ENCODE measurements around the gene GPR84.
"Not testable (repeated sequence)": the region's sequence is repeated elsewhere in the genome, so short reads cannot be mapped to it uniquely, and the experiment has no call there.

GPR84 gene

DNA sequence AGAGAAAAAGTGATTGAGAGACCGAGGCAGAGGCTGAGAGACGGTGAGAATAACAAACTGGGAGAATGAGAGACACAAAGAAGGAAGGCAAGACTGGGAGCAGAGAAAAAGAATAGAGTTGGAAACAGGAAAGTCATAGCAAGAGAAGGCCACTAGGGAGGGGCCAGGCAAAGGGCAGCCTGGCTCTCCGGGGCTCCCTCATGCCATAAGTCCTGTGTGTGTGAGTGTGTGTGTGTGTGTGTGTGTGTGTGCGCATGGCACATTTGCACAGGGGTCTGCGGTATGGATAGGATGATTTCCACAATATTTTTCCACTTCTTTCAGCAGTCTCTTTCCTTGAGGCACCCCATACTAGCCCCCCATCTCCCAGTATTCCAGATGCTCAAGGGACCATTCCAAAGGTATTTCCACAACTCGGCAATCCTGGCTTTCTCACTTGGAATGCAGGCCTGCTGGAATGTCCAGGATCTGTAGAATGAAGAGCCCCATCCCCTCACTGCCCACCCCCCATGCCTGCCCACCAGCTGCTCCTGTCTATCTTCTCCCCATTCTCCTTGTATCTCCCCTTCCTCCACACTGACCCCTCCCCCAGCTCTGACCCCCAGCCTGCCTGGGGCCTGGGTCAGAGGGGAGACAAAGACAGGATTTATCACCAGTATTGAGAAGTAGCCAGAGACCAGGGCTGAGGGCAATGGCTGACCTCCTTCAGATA, 9.0 kb downstream of the GPR84 start:
- no peak for ATAC-seq
- no peaks in the 10 kb centered on the region for H3K9me3 Mint-ChIP-seq
- DNase-seq = no peak
- H3K4me1 Mint-ChIP-seq = peaks cover 24% of the 10 kb centered on the region
- no peaks in the 10 kb centered on the region for H3K27me3 Mint-ChIP-seq
- H3K4me3 Mint-ChIP-seq = no peak overlapping the region
- H3K27ac Mint-ChIP-seq = peak overlapping the region in 1 of 2 donors; percentile 51

DNA sequence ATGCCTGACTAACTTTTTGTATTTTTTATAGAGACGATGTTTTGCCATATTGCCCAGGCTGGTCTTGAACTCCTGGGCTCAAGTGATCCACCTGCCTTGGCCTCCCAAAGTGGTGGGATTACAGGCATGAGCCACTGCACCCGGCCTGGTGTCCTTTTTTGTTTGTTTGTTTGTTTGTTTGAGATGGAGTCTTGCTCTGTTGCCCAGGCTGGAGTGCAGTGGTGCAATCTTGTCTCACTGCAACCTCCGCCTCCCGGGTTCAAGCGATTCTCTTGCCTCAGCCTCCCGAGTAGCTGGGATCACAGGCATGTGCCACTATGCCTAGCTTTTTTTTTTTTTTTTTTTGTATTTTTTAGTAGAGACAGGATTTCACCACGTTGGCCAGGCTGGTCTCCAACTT, 10.0 kb downstream of the GPR84 start:
- not testable (repeated sequence) for H3K27ac Mint-ChIP-seq, H3K4me3 Mint-ChIP-seq, H3K9me3 Mint-ChIP-seq, DNase-seq, ATAC-seq, H3K27me3 Mint-ChIP-seq
- peaks cover 24% of the 10 kb centered on the region for H3K4me1 Mint-ChIP-seq

DNA sequence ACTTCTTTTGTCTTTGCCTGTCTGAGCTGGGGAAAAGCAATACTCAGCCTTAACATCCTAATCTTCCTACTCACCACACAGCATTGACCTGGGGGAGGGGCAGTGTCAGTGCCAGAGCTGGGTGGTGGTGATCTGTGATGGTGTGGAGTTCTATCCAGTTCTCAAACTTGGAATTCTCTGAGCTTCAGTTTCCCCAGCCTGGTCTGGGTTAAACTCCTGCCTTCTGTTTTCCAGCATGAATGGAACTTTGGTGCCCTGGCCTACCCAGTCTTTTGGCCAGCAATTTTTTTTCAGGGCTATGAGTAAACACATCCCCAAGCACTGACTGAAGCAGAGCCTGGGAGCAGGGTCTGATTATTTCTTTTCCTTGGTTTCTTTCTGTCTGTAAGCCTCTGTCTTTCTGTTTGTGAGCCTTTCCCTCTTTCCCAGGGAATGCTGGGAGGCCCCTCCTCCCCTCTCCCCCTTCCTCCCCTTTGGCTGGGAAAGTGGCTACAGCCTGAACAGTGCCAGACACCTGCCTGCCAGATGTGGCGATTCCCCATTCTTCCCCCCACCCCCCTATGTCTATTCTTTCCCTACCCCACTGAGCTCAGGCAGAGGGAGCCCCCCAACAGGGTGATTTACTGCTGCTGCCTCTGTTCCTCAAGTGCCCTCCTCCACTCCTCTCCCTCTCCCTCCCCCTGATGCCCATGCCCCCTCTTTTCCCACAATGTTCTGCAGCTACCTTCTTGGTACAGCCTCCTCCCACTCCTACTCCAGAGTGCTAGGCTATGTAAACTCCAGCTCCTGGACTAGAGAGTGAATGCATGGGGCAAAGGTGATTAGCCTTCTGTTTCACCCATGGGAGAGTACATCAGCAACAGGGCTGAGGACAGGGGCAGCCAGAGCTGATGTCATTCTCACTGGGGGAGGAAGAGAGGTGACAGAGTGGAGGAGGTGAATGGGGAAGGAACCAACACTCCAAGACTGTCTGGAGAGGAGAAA, 11.1 kb downstream of the GPR84 start:
- no peaks in the 10 kb centered on the region for H3K27me3 Mint-ChIP-seq
- H3K9me3 Mint-ChIP-seq = no peaks in the 10 kb centered on the region
- H3K4me1 Mint-ChIP-seq = peaks cover 24% of the 10 kb centered on the region
- peak overlapping the region in 1 of 2 donors; percentile 44 for H3K27ac Mint-ChIP-seq
- peak overlapping the region in 1 of 2 donors; percentile 78 for H3K4me3 Mint-ChIP-seq
- no peak for ATAC-seq
- no peak for DNase-seq

DNA sequence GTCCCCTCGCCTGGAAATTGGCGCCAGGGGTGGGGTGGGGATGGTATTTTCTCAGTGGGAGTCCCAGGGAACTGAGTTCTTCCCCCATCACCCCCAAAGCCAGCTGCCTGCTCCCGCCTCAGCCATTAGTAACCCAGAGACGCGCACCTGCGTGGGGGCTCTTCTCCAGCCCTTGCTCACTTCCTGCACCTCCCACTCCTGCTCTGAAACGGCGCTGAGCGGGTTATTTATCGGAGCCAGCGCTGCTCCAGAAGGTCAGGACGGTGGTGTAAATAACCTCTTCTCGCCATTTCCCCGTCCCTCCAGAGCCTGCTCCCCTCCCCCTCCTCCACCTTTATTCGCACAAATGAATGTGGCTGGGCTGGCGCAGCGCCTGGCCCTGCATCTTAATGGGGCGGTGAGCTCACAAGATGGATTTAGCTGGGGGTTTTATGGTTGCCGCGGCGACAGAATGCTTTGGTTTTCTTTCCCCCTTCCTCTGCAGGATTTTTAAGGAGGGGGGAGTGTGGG, 12.2 kb downstream of the GPR84 start:
- DNase-seq = no peak
- ATAC-seq = peak; percentile 73
- peaks cover 24% of the 10 kb centered on the region for H3K4me1 Mint-ChIP-seq
- no peaks in the 10 kb centered on the region for H3K27me3 Mint-ChIP-seq
- H3K4me3 Mint-ChIP-seq = peak overlapping the region; percentile 64 to 78
- peak overlapping the region; percentile 15 to 88 for H3K27ac Mint-ChIP-seq
- H3K9me3 Mint-ChIP-seq = no peaks in the 10 kb centered on the region

DNA sequence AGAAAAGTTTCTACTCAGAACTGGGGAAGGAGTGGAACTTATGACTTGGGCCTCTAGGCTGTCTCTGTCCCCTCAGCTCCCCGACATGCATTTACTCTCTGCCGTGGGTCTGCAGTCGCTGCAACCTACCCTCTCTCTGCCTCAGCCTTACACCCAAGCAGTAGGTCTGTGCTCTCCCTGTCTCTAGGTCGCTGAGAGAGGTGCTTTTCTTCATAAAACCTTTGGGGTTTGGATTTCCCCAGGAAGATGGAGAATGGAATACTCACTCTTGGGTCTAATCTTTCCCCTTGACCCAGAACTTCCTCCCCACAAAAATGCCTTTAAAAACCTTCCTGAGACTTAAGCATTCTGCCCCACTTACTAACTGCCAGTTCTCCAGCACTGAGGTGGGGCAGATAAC, 12.9 kb downstream of the GPR84 start:
- ATAC-seq = no peak
- no peak overlapping the region for H3K4me3 Mint-ChIP-seq
- DNase-seq = no peak
- H3K9me3 Mint-ChIP-seq = no peaks in the 10 kb centered on the region
- peaks cover 24% of the 10 kb centered on the region for H3K4me1 Mint-ChIP-seq
- no peaks in the 10 kb centered on the region for H3K27me3 Mint-ChIP-seq
- H3K27ac Mint-ChIP-seq = no peak overlapping the region

- H3K27me3 Mint-ChIP-seq = no peaks in the 10 kb centered on the region
Observed at GRCh38 chr12:54350743-54351142, 13.5 kb downstream of the GPR84 start.

GRCh38 chr12:54349679-54350078, 14.6 kb downstream of the GPR84 start:
- DNase-seq (no peak), ATAC-seq (no peak)
- no peak overlapping the region for H3K4me3 Mint-ChIP-seq
- H3K9me3 Mint-ChIP-seq = no peaks in the 10 kb centered on the region
- H3K27ac Mint-ChIP-seq = no peak overlapping the region
- no peaks in the 10 kb centered on the region for H3K27me3 Mint-ChIP-seq
- peaks cover 24% of the 10 kb centered on the region for H3K4me1 Mint-ChIP-seq

More at GRCh38 chr12:54350743-54351142, 13.5 kb downstream of the GPR84 start:
- H3K4me3 Mint-ChIP-seq = no peak overlapping the region
- H3K9me3 Mint-ChIP-seq = no peaks in the 10 kb centered on the region
- peaks cover 24% of the 10 kb centered on the region for H3K4me1 Mint-ChIP-seq
- no peak for ATAC-seq
- no peak for DNase-seq
- no peak overlapping the region for H3K27ac Mint-ChIP-seq

- H3K4me3 Mint-ChIP-seq = no peak overlapping the region
- H3K9me3 Mint-ChIP-seq = no peaks in the 10 kb centered on the region
- DNase-seq (no peak), ATAC-seq (no peak)
- peaks cover 24% of the 10 kb centered on the region for H3K4me1 Mint-ChIP-seq
- no peak overlapping the region for H3K27ac Mint-ChIP-seq
- H3K27me3 Mint-ChIP-seq = no peaks in the 10 kb centered on the region
Observed at GRCh38 chr12:54349036-54349435, 15.2 kb downstream of the GPR84 start.

- Mint-ChIP-seq H3K4me1 (no peaks in the 10 kb centered on the region), H3K27me3 (no peaks in the 10 kb centered on the region), H3K4me3 (no peak overlapping the region), H3K27ac (peak overlapping the region in 1 of 2 donors; percentile 81), H3K9me3 (no peaks in the 10 kb centered on the region)
- DNase-seq = no peak
- no peak for ATAC-seq
Observed at GRCh38 chr12:54341378-54342300, 22.6 kb downstream of the GPR84 start.

DNA sequence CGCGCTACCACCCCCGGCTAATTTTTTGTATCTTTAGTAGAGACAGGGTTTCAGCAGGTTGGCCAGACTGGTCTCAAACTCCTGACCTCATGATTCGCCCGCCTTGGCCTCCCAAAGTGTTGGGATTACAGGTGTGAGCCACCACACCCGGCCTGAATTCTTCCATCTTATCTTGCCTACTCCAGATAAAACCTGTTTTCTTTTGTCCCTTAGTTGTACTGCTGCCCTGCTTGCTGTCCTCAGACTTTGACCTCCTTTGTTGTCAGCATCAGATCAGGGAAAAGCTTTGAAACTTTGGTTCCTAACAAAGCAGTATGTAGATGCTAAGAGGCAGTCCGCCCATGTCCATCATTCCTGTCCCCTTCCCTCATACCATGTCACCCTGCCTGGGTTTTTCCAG, 23.4 kb downstream of the GPR84 start:
- H3K27ac Mint-ChIP-seq = peak overlapping the region in 1 of 2 donors; percentile 81
- peaks cover 4% of the 10 kb centered on the region for H3K4me1 Mint-ChIP-seq
- H3K9me3 Mint-ChIP-seq = no peaks in the 10 kb centered on the region
- H3K4me3 Mint-ChIP-seq = no peak overlapping the region
- ATAC-seq (no peak), DNase-seq (no peak)
- no peaks in the 10 kb centered on the region for H3K27me3 Mint-ChIP-seq

DNA sequence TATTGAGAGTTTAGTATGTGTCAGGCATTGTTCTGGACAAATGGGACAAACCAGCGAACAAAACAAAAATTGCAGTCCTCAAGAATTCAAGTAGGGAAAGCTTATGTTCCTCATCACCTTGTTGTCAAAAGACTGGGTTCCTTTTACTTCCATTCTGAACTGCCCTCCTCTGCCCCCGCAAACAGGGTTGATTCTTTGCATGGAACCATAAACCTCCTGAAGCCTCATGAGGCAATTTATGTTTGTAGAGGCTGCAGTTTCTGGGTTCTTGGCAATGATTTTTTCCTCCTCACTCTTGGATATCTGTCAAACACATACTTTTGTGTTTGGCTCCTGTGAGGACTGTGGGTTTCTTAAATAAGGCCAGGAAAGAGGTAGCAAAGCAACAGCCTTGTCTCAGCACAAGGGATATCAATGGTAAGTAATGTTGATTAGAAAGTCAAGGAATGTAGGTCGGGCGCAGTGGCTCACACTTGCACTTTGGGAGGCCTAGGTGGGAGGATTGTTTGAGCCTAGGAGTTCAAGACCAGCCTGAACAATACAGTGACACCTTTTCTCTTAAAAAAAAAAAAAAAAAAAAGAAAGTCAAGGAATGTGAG, 25.5 kb downstream of the GPR84 start:
- Mint-ChIP-seq H3K27ac (no peak overlapping the region), H3K4me3 (no peak overlapping the region)

DNA sequence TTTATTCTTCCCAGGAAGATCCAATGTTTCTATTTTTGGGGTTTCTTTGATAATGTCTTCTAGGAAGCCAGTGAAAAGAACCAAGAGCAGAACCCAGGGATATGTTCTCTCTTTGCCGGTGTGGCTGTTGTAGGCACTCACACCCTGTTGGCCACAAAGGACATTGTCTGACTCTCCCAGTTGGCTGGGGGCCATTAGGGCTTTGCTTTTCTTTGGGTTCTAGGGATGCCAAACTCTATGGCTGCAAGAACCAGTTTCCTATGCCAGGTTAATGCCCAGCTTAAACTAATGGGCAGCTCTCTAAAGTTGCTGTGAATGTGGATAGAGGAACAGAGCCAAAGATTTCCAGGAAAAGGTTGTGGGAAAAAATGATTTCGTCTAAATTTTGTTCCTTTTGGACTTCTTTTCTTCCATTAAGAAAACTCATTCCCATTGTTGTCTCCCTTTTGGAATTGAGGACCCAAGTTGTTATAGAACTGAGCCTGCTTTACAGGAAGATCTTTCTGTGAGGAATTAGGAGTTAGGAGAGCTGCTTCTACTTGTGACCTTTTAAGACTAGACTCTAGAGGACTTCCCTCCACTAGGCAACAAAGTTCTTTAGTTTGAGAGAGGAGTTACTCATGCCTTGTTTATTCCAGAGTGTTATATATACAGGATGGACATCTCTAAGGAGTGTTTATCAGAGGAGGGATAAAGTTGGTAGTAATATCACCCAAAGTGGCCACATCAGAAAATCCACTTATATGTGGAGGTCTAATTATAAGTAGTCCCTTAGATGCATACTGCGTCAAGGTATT, 26.2 kb downstream of the GPR84 start:
- Mint-ChIP-seq H3K4me1 (peaks cover 6% of the 10 kb centered on the region), H3K27ac (no peak overlapping the region), H3K4me3 (no peak overlapping the region), H3K9me3 (no peaks in the 10 kb centered on the region), H3K27me3 (no peaks in the 10 kb centered on the region)
- no peak for ATAC-seq
- no peak for DNase-seq

More for the DNA sequence above, 25.5 kb downstream of the GPR84 start:
- DNase-seq (no peak), ATAC-seq (no peak)
- Mint-ChIP-seq H3K9me3 (no peaks in the 10 kb centered on the region), H3K27me3 (no peaks in the 10 kb centered on the region), H3K4me1 (peaks cover 6% of the 10 kb centered on the region)

DNA sequence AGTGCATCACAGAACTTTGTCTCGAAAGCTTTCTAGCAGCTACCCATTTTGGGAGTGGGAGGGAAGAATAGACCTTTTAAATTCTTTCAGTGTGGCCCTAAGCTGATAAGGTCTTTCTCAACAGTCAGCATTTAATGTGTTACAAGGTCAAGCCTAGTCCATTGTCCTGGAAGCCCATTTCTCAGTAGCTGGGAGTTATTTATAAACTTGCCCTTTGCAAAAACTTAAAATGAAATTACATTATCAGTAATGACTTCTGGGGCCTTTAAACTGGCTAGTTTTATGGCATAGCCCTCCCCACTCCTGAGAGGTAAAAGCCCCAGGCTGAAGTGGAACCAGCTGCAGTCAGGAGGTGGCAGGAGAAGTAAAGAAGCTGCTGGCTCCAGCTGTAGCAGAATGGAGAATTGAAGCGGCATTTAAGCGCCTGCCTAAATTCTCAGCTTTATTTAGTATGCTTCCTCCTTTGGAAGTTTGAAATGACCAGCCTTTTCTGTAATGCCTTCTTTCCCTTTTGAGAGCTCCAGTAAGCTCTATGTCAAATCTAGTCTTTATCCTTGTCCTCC, 26.9 kb downstream of the GPR84 start:
- H3K4me3 Mint-ChIP-seq = no peak overlapping the region
- no peak overlapping the region for H3K27ac Mint-ChIP-seq
- DNase-seq (no peak), ATAC-seq (no peak)
- no peaks in the 10 kb centered on the region for H3K27me3 Mint-ChIP-seq
- no peaks in the 10 kb centered on the region for H3K9me3 Mint-ChIP-seq
- H3K4me1 Mint-ChIP-seq = peaks cover 6% of the 10 kb centered on the region
